GM12892 (cell line): ENCODE data around the gene ARL16.

Experiments used
- POLR2A ChIP-seq: IDR thresholded peaks from 2 replicates; pipeline ENCODE4 v1.6.1; 2011; ENCODE audit warnings: low read depth, low read length, control low read depth
- POLR2AphosphoS5 ChIP-seq: IDR thresholded peaks from 2 replicates; pipeline ENCODE4 v1.6.1; 2011; ENCODE audit warnings: low read depth, low read length, control low read depth
- TAF1 ChIP-seq: IDR thresholded peaks from 2 replicates; pipeline ENCODE4 v1.6.1; 2011; ENCODE audit warnings: low read depth, mild to moderate bottlenecking, control low read depth, low read length, borderline replicate concordance

DNA sequence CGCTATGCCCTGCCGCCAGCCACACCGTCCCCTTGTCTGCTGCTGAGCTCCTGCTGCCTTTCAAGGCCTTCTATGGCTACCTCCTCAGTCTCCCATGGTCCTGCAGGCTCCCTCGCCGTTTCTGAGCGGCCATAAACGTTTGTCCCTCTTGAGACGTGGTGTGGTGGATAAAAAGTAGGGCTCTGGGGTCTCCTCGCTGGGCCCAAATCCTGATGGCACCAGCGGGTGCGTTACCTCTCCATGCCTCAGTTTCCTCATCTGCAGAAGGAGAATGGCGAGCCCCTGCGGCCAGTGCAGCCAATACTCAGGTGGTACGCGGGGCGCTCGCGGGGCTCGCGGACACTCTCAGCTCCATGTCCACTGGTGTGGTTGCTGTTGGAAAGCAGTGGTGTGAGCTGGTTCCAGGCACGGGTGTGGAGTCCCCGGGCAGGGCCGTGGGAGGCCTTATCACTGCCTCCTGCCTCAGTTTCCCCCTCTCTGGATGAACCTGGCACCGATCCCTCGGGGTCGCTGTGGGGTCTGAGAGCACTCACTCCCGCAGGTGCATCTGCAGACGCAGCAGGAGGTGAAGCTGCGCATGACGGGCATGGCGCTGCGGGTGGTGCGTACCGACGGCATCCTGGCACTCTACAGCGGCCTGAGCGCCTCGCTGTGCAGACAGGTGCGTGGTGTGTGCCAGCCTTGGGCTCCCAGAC is 31.0 kb upstream of the ARL16 start:
- TF ChIP-seq POLR2A (no peak), POLR2AphosphoS5 (no peak), TAF1 (no peak)
